Upper lobe of left lung (tissue), 4 donors: ENCODE data around the gene UBE2Q2.

Experiments used
- EP300 ChIP-seq, 4 donors: sonication (generic); formaldehyde crosslinking; IDR thresholded peaks; one replicate each; pipeline ENCODE4 v1.5.1; 2017; ENCODE audit warnings: antibody characterized with exemption in 4 of 4, control low read depth in 2 of 4
- TF ChIP-seq, protein P1 (sequence below), 6 experiments: fragments of 450-650 bp in 4 of 6; fragments of 200-600 bp in 2 of 6; sonication (generic) in 2 of 6; IDR thresholded peaks; one replicate each; pipeline ENCODE4 v1.5.1; 2016 to 2019; ENCODE audit warnings: antibody characterized with exemption in 6 of 6

GRCh38 chr15:75930866-75931265, 87.6 kb downstream of the UBE2Q2 start:
- TF ChIP-seq, protein P1, sequence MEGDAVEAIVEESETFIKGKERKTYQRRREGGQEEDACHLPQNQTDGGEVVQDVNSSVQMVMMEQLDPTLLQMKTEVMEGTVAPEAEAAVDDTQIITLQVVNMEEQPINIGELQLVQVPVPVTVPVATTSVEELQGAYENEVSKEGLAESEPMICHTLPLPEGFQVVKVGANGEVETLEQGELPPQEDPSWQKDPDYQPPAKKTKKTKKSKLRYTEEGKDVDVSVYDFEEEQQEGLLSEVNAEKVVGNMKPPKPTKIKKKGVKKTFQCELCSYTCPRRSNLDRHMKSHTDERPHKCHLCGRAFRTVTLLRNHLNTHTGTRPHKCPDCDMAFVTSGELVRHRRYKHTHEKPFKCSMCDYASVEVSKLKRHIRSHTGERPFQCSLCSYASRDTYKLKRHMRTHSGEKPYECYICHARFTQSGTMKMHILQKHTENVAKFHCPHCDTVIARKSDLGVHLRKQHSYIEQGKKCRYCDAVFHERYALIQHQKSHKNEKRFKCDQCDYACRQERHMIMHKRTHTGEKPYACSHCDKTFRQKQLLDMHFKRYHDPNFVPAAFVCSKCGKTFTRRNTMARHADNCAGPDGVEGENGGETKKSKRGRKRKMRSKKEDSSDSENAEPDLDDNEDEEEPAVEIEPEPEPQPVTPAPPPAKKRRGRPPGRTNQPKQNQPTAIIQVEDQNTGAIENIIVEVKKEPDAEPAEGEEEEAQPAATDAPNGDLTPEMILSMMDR (IDR thresholded peaks at IDR 0.05): no peak
- no peak for TF ChIP-seq EP300 (IDR thresholded peaks at IDR 0.05)
